Inferior parietal cortex (tissue), 1 donor: Measurements from ENCODE around the gene NHERF1.

ENCODE experiments used
- DNase-seq: peaks from one replicate; pipeline ENCODE4 v3.0.0-alpha.2; 2016; ENCODE audit errors: extremely low spot score

The NHERF1 gene

GRCh38 chr17:74808714-74809430 lies 60.4 kb downstream of the NHERF1 start:
- no peak for DNase-seq

- peak; percentile 38 for DNase-seq
These were observed 62.5 kb downstream of the NHERF1 start for GRCh38 chr17:74810699-74811485.

- DNase-seq, result no peak
These were observed 63.9 kb downstream of the NHERF1 start for GRCh38 chr17:74812109-74813009.

- DNase-seq, result no peak
These were observed 66.0 kb downstream of the NHERF1 start for GRCh38 chr17:74814453-74814852.

DNA sequence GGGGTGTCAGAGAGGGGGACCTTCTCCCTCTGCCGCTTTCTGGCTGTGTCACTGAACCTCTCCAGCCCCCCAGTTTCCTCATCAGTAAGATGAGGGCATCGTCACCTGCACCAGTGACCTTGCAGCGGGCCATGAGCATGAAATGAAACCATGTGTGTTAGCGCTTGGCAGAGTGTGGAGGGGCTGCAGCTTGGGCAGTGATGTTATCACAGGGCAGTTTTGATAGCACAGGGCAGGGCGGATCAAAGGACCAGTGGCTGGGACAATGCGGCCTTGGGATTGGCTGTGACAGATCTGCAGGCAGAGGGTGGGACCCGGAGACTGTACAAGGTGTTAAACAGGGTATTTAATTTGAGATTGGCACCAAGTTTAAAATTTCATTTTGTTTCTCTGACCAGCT lies 66.6 kb downstream of the NHERF1 start:
- no peak for DNase-seq

DNA sequence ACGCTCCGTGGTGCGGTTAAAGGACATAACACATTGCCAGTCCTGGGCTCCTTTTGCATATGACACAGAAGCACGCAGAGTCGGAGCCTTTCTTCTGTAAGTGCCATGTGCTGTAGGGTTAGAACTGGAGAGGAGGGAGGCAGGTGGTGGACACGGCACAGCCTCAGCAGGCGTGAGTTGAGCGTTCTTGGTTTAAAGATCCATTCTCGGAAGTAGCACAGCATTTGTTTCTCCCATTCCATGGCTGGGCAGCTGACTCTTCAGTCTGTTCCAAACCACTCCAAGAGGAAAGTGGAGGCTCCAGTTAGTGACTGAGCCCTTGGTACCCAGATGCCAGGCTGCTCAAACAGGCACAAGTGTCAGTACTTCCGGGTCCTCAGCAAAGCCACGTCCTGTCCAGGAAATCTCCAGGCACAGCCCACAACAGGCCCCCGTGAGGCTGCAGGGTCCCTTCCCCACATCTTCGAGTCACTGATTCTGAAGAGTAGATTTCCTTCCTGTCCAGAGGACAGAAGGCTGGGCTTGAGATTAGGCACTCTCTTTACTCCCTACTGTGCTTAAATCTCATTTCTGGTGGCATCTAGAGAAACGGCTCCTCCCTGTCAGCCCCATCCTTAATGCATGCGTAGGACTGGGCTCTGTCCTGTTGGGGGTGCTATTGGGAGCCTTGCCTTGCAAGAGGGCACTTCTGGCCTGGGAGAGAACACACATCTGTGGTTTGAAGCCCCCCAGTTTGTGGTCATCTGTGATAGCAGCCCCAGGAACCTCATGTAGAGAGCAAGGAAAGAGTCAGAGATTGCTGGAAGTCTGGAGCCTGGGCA lies 67.3 kb downstream of the NHERF1 start:
- no peak for DNase-seq

DNA sequence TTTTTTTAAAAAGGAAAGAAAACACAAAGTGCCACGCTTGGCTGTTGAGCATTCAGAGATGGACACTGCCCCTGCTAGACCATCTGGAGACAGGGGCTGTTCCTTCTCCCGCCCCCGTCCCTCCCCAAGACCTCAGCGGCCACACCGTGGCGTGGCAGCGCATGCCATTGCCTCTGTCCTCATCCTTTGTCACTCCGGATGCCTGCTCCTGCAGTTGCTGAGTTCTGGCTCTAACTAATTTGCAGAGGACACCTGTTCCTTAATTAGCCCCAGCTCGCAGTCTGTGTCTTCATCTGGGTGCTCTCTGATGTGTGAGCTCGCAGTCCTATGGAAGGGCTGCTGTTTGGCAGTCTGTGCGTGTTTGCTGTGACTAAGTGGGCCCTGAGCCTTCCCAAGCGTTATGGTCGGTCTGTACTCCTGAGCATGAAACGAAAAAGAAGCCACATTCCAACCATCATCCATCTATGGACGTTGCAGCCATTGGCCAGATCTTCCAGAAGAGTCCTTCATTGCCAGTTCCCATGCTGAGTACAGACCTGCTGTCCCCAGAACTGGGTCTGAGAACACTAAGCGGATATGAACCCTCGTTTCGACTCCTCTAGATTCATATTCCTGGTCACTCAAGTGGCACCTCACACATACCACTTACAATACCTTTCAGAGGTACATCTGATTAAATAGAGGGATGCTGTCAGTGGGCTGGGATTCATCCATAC lies 68.6 kb downstream of the NHERF1 start:
- no peak for DNase-seq

DNA sequence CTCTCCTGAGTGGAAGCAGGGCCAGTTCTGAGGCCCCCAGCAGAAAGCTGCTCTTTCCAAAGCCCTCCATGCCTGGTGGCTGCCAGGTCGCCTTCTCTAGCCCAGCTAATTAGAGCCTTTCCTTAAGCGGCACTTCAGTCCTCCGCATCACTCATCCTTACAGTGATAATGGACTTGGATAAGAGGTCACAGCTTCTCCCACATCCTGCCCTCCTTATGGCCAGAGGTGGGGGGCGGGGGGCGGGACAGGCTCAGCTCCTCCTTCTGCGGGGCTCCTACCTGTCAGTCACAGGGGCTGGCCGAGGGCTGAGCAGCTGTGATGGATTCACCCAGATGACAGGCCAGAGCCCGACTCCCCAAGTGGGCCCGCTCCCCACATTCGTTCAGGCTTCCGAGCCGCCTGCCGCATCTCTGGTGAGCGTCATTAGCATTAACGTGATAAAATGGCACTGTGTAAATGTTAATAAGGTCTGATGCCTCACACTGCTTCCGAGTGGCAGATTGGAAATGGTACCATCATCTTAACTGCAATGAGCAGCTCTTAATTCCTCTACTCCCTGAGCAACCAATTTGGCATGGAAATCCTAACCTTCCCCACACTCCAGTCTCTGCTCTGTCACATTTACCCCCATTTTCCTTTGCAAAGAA lies 70.0 kb downstream of the NHERF1 start:
- no peak for DNase-seq
